Measurements from ENCODE around the gene RABGAP1L.

GRCh38 chr1:174266476-174266875 lies 107.2 kb downstream of the RABGAP1L start:
- TF ChIP-seq POLR2A (IDR thresholded peaks at IDR 0.05; ENCODE audit: low read length) = no peak
- TF ChIP-seq GATA1 (IDR thresholded peaks at IDR 0.05; ENCODE audit: low read depth, low read length) = no peak

Data from erythroblast (primary cell).